Stimulated activated CD4-positive, alpha-beta T cell treated with anti-CD3 and anti-CD28 coated beads, Interleukin-4, amount 100 ng/mL, for 48 hours (primary cell): ENCODE results near the gene SYTL1.

Source experiments
- DNase-seq, 2 donors: peaks; one replicate each; pipeline ENCODE4 v3.0.0-alpha.2; 2020; ENCODE audit warnings: low read depth in 2 of 2

The SYTL1 gene, protein sequence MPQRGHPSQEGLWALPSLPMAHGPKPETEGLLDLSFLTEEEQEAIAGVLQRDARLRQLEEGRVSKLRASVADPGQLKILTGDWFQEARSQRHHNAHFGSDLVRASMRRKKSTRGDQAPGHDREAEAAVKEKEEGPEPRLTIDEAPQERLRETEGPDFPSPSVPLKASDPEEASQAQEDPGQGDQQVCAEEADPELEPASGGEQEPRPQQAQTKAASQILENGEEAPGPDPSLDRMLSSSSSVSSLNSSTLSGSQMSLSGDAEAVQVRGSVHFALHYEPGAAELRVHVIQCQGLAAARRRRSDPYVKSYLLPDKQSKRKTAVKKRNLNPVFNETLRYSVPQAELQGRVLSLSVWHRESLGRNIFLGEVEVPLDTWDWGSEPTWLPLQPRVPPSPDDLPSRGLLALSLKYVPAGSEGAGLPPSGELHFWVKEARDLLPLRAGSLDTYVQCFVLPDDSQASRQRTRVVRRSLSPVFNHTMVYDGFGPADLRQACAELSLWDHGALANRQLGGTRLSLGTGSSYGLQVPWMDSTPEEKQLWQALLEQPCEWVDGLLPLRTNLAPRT

DNA sequence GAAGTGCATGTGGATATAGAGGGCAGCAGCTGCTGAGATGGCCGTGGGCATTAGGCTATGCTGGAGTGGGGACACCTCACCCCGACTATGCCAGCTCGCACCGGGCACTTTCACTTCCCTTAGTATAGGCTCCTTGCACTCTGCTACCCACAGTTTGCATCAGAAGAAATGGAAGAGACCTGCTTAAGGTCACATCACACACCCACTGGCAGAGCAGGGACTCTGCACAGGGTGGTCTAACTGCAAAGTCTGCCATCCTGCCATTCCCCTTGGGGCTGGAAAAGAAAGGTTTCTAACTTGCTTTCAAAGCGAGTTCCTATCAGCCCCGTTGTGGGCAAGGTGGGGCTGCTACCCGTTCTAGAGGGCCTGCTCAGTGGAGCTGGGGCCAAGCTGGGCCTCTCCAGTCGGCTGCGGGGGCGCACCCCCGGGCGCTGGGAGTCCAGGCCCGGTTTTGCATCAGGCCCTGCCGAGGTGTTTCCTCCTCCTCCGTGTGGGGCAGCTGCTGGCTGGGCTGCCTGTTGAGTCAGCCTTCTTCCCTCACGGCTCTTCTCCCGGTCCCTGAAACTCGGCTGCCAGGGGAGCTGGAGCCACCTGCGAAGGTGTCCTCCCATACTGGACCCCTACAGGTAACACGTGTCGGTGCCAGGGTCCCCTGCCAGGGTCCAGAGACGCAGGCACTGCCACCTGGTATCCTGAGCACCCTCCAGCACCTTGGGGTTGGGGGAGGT is at the start of gene SYTL1:
SYTL1 (plus strand) TSS at position 498 of the 728 bp plus-strand sequence. CDS start 3,313 bp downstream, outside the sequence.
- peak in 1 of 2 donors; percentile 54 for DNase-seq

DNA sequence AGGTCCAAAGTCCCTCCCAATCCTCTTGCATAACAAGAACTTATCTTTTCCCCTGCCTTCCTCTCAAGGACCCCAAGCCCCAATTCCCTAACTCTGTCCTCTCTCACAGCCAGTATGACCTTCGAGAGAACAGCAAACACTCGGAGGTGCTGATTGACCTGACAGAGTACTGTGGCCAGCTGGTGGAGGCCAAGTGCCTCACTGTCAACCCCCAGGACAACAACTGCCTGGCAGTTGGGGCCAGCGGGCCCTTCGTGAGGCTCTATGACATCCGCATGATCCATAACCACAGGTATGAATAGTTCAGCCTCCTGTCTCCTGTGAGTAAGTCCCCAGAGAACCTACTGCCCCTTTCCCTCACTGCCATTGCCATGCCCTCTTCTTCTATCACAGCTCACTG is 49.7 kb upstream of the SYTL1 start:
- DNase-seq = no peak

DNA sequence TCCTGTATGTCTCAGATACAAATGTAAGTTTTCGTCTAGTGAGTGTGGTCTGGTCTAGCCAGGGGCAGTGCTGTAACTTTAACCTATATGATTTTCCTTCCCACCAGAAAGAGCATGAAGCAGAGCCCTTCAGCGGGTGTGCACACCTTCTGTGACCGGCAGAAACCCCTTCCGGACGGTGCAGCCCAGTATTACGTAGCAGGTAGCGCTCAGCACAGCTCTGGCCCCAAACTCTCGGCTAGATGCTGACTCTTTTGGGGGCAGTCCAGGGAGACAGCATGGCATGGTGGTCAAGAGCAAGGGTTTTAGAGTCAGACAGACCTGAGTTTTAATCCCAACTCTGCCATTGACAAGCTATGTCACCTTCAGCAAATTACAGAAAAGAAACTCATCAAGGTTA is 47.9 kb upstream of the SYTL1 start:
- DNase-seq = no peak

DNA sequence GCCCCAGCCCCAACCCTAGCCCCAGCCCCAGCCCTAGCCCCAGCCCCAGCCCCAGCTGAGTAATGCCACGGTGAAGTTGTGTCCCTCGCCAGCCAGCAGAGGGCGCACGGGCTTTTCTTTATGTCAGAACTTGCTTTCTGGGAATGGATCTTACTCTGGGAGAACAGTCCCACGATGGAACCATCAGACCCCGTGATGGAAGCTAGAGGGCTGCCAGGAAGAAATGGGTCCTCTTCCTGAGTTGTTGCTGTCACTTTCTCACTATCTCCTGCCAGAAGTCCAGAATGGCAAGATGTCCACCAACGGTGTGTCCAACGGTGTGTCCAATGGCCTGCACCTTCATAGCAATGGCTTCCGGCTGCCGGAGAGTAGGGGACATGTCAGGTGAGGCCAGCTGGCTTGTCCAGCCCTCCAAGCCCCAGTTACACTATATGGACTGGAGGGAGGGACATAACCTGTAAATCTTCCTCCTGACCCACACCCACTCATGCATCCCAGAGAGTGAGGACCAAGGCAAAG is 45.0 kb upstream of the SYTL1 start:
- DNase-seq = peak; percentile 58 to 78

DNA sequence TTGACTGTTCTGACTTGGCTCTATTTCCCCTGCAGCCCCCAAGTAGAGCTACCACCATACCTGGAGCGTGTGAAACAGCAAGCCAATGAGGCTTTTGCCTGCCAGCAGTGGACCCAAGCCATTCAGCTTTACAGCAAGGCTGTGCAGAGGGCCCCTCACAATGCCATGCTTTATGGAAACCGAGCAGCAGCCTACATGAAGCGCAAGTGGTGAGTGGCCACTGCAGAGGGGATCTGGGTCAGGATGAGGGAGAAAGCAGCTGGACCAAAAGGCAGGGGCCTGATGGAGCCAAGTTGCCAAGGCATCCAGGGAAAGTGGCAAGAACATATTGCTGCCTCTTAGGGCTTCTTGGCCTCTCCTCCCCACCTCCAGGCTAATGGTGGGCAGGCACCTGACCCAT is 43.9 kb upstream of the SYTL1 start:
- DNase-seq = no peak

DNA sequence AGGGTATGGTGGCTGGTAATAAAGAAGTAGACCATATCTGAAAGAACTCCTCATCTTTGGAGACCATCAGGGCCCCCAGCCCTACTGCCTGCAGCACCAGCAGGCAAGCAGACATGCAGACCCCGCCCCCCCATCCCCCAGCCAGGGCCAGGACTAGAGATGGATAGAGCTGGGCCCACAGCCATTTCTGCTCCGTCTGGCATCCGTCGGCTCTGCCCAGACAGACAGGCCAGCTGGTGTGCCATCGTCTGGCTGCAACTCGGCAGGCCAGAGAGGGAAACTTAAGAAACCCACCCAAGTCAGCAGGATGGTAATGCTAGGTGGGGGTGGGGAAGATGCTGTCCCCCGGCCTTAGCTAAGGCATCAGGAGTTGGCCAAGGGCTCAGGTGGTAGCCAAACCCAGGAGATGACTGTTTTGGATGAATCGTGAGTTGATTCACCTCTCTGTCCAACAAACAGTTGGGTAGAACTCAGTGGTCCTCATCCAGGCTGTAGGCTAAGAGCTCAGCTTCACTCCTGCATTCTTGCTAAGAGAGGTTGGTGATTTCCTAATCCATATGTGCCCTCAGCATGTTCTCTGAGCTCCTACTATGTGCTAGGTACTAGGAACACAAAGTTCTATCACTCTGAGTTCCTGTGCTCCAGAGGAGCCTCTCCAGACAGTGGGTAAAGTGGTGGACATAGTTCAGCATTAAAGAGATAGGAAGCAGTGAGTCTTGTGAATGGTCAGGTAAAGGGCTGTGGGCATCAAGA is 43.0 kb upstream of the SYTL1 start:
- no peak for DNase-seq

DNA sequence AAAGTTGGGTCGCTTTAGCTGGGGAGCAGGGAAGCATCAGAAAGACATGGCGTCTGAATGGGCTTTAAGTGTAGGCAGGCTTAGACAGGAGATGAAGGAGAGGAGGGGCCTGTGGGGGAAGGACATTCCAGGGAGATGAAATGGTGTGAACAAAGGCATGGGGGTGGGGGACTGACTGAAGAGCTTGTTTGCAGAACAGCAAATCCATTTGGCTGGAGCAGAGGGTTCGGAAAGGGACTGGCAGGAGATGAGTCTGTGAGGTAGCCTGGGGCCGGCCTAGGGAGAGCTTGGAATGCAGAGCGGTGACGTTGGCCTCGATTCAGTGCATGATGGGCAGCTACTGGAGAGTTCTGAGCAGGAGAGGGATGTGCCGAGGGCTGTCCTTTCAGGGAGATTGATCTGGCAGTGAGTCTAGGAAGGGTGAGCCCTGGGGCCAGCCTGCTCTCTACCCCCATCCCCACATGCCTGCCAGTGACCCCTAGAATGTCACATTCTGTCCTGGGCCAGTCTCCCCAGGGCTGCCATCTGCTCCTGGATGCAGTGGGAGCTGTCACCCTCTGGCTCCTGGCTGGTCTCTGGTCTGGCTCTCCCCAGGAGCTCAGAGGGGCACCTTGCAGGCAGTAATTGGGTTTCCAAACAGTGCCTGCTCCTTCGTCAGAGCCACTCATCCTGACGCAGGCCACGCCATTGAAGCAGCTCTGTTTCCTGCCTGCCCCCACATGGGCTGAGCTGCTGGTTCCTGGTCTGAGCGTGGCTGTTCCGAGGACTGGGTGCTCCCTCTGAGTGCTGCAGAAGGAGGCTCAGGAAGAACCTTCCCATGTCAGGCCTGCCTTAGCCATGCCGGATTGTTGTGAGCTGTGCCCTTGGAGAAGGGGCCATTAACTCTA is 42.2 kb upstream of the SYTL1 start:
- DNase-seq = no peak

DNA sequence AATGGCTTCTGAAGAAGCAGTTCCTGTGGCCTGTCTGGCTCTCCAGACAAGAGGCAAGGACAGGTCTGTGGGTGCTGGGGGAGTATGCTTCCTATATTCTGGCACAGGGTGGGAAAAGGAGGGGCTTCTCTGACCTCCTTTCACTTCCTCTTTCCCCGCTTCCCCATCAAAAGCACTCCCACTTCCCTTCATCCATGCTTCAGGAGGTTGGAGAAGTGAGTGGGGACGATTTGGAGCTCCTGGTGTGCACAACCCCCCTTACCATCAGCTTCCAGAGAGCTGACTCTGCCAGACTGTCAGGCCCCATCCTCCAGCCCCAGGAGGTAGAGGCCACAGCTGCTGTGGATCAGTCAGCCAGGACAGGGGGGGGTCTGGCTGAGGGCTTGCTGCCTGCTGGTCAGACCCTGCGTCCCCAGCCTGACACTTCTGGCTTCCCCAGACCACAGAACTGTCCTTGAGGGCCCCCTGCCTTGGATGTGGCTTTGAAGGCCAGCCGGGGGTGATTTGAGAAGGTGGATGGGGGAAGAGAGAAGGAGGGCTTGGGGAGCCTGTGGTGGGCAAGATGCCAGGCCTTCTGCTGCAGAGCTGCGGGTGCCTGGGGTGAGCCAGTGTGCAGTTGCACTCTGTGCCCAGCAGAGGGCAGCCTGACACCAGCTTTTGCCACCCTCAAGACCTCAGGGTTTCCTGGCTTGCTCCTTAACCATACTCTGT is 41.3 kb upstream of the SYTL1 start:
- DNase-seq = peak; percentile 53 to 59

DNA sequence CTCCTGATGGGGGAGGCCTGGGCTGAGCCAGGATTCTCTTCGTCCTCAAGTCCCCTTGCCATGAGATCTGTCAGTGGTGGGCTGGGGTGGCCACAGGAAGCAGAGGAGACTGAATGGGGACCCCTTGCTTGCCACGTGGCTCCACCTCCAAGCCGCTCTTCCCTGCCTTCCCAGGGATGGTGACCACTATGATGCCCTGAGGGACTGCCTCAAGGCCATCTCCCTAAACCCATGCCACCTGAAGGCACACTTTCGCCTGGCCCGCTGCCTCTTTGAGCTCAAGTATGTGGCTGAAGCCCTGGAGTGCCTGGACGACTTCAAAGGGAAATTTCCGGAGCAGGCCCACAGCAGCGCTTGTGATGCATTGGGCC is 40.8 kb upstream of the SYTL1 start:
- no peak for DNase-seq

DNA sequence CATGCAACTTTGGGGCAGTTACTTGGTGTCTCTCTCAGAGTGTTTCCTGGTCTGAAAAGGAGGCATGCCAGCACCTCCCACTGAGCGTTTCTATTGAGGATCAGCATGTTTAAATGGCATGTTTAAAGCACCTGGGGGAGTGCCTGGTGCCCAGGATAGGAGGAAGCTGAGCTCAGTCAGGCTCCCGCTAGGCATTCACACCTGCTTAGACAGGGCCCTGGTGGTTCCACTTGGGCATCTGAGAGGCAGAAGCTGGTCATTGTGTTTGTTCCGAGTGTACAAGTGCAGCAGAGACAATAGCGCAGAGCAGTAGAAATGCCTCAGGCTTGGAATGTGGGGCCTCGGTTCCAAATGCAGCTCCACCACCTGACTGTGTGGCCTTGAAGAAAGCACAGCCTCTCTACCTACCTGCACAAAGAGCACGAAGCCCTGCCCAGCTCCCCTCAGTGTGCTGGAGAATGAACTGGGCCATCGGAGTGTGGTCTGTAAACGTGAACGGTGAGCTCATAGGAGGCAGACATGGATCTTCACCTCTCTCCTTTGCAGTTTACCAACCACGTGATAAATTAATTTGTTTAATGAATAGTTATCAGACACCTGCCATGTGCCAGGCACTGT is 40.1 kb upstream of the SYTL1 start:
- no peak for DNase-seq

DNA sequence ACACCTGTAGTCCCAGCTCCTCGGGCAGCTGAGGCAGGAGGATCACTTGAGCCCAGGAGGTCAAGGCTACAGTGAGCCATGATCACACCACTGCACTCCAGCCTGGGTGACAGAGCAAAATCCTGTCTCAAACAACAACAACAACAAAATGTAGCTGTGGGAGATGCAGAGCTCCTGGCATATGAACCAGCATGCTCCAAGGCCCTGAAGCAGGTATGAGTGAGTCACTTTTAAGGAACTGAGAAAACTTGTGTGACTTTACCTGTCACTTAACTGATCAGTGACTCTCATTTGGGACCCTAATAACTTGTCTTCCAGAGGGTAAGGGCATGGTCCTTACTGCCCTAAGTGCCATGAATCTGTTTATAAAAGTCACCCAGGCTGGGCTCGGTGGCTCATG is 39.2 kb upstream of the SYTL1 start:
- no peak for DNase-seq

DNA sequence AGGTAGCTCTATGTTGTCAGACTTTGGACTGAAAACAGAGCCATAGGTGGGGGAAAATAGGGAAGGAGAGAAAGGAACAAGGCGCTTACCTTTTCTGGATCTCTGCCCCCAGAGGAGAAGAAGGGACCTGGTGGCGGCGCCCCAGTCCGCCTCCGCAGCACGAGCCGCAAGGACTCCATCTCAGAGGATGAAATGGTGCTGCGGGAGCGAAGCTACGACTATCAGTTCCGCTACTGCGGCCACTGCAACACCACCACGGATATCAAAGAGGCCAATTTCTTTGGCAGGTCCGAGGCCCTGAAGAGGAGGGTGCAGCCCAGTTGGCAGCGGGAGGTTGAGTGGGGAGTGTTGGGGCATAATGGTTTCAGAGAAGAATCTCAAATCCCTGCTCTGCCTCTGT is 38.3 kb upstream of the SYTL1 start:
- no peak for DNase-seq

DNA sequence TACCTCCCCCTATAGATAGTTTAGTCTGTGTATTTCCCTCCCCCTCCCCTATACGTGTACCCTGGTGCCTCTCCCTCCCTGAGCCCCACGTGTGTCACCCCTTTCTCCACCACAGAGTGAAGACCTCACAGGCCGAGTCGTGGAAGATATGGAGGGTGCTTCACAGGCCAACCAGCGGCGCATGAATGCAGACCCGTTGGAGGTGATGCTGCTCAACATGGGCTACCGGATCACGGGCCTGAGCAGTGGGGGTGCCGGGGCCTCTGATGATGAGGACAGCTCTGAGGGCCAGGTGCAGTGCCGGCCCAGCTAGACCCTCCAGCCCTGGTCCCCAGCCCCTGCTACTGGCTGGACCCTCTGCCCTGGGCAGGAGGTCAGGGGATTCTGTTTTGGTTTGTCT is 35.8 kb upstream of the SYTL1 start:
- DNase-seq = no peak

DNA sequence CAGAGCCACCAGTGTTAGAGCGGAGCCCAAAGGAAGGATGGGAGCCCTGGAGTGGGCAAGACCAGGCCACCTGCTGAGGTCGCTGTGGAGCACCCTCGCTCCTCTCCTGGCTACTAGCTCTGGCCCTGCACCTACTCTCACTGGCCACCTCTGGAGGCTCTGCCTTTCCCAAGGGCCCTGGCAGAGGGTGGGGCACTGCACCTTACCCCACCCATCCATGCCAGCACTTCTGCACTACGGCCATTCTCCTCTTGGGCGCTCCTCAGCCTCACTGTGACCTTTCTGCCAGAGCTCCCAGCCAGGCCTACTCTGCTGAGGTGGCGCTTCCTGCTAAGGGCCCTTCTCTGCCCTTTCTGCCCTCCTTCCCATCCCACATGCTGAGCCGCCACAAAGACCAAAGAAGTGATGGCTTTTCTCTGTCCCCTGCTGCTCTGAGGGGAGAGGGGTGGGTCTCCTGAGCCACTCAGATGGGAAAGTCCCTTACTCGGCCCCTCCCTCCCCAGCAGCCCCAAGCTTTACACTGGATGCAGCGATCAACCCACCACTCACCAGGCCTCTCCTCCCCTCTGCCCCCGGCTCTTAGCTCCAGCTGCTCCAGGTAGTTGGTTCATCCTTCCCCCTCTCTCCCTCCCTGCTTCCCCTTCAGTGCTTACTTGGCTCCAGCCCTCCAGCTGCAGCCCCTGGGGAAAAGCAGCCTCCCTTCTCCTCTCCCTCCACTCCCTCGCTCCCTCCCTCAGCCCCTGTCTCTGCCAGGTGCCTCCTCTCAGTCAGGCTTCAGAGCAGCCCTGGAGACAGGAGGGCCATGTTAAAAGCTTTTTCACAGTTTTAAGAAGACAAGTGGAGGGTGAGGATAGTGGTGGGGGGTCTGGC is 34.7 kb upstream of the SYTL1 start:
- no peak for DNase-seq

DNA sequence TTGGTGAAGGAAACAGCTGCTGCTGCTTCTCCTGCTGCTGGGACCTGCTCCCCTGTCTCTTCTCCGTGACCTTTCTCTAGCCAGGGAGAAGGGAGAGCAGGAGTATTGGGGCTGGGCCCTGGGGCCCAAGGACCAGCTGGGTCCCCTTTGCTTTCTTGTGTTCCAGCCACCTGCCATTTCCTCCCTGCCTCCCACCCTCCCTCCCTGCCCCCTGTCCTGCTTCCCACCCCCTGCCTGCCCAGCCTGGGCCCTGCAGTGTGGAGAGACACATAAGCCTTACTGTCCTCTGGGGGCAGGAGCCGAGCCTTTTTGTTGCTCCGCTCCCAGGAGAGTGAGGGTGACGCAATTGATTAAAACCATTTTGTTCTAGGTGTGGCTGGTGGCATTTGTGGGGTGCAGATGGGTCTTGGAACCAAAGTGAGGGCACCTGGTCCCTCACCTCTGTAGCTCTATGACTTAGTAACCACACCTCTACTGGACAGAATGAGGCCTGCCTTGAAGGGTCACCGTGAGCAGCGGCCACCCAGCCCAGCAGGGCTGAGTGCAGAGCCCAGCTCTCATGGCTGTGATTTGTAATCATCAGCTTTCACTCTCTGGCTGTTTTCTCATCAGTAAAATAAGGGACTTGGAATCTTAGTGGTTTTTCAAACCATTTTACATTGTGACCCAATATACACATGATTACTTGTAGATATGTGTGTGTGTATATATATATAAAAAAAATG is 33.8 kb upstream of the SYTL1 start:
- DNase-seq = no peak

DNA sequence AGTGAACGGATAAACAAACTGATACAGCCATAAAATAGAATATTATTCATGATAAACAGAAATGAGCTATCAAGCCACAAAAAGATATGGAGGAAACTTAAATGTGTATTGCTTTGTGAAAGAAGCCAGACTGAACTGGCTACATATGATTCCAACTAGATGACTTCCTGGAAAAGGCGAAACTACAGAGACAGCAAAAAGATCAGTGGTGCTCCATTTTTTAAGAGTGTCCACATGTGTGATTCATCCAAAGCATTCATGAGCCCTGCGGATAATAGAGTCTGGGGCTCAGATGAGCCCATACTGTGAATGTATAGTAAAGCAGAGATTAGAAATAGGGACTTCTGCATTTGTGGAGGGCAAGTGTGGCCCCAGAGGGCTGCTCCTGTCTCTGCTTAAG is 27.7 kb upstream of the SYTL1 start:
- no peak for DNase-seq

DNA sequence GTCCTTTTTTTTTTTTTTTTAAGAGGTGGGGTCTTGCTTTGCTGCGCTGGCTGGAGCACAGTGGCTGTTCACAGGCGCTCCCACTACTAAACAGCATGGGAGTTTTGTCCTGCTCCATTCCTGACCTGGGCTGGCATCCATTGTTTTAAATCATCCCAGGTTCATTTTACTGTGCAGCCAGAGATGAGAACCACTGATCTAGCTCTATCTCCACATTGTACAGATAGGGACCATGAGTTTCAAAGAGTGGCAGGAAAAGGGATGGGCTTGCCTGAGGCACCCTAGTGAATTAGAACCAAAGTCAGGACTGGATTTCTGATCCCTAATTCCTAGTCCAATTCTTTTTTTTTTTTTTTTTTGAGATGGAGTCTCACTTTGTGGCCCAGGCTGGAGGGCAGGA is 27.1 kb upstream of the SYTL1 start:
- no peak for DNase-seq

DNA sequence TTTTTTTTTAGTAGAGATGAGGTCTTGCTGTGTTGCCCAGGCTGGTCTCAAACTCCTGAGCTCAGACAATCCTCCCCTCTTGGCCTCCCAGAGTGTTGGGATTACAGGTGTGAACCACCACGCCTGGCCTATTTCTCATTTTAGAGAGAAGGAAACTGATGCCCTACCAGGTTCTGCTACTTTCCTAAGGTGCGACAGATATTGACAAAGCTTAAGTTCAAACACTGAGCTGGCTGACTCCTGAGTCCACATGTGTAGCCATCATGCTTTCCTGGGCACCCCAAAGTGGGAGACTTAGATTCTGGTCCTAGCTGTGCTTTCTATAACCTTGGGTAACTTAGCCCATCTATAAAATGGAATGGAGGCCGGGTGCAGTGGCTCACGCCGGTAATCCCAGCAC is 25.0 kb upstream of the SYTL1 start:
- DNase-seq = no peak
